A549 (cell line): ENCODE measurements around the gene USP49.

Experiments used
- FOSB ChIP-seq: fragments of 250-450 bp; sonication (Bioruptor Pico); IDR thresholded peaks from 2 replicates; pipeline ENCODE4 v1.5.0; 2020; ENCODE audit warnings: mild to moderate bottlenecking, moderate library complexity
- KDM5A ChIP-seq: fragments of 200-600 bp; sonication (generic); IDR thresholded peaks from 2 replicates; pipeline ENCODE4 v1.6.1; 2016; ENCODE audit warnings: antibody characterized with exemption, mild to moderate bottlenecking
- MAX ChIP-seq: IDR thresholded peaks from 2 replicates; pipeline ENCODE4 v1.6.1; 2012
- POLR2A ChIP-seq: IDR thresholded peaks from 2 replicates; pipeline ENCODE4 v1.6.1; 2012; ENCODE audit warnings: mild to moderate bottlenecking, low read length
- RFX5 ChIP-seq: fragments of 450-650 bp; IDR thresholded peaks from 2 replicates; pipeline ENCODE4 v1.7.1; 2014; ENCODE audit warnings: antibody characterized with exemption, mild to moderate bottlenecking, moderate library complexity

GRCh38 chr6:41887331-41887751 is 7.8 kb downstream of the USP49 start:
- no peak for TF ChIP-seq POLR2A
- no peak for TF ChIP-seq KDM5A
- TF ChIP-seq RFX5, result no peak
- no peak for TF ChIP-seq FOSB (CRISPR knock-in tag)
- TF ChIP-seq MAX, result no peak
